ENCODE measurements around the gene ADAMTSL2. TPM values are rescaled to one million over a fixed set of nuclear protein-coding genes. Genes with fewer than 3 reads are reported as not detected.
A peak's percentile ranks its signal among the peaks of the same experiment; 100 is the strongest.

Gene ADAMTSL2
- total RNA-seq, 3 donors from 2014 or later: 0.08 to 0.14 TPM; not detected in 1

DNA sequence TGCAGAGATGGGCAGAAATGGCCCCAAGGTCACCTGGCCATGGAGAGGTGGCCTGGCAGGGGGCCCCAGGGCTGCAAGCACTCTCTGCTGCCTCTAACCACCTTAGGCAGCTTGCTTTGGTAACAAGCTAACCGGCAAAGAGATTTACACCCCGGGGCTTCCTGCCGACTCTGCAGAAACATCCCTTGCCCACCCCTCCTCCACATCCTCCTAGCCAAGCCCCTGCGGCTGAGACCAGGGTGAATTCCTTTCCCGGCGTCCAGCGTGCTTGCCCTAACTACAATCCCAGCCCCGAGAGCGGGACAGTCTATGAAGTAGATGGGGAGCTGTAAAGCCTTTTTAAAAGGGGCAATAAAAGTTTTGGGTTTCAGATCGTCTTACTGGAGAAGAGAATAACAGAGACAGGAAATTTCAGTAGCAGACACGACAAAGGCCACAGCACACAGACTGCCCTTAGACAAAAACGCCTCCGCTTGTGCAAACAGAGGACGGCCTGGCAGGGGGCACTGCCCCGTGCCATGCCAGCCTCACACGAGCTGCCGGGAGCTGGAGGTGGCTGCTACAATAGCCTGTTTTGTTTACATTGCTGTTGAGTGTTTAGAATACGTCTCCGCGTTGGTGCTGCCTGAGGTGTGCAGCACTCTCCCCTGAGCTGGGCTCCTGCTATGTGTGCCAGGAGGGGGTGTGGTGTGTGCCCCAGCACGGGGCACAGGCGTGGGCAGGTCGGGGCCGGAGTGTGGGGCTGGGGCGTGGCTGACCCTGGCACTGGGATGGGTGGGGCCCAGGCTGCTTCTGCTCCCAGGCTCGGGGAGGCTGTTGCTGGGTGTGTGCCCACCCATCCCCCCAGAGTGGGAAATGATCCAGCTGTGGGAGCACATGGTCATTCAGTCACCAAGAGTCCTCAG lies 25.1 kb upstream of the ADAMTSL2 start:
- H3K4me3 Mint-ChIP-seq: peak overlapping the region; percentile 72
- no peak for DNase-seq
- H3K36me3 Mint-ChIP-seq (ENCODE audit: insufficient read depth): no peaks in the 10 kb centered on the region
- peaks cover 19% of the 10 kb centered on the region for H3K4me1 Mint-ChIP-seq (ENCODE audit: low read depth)
- ATAC-seq: peak; percentile 41 to 58
- no peaks in the 10 kb centered on the region for H3K27me3 Mint-ChIP-seq (ENCODE audit: low read depth)
- no peaks in the 10 kb centered on the region for H3K9me3 Mint-ChIP-seq

DNA sequence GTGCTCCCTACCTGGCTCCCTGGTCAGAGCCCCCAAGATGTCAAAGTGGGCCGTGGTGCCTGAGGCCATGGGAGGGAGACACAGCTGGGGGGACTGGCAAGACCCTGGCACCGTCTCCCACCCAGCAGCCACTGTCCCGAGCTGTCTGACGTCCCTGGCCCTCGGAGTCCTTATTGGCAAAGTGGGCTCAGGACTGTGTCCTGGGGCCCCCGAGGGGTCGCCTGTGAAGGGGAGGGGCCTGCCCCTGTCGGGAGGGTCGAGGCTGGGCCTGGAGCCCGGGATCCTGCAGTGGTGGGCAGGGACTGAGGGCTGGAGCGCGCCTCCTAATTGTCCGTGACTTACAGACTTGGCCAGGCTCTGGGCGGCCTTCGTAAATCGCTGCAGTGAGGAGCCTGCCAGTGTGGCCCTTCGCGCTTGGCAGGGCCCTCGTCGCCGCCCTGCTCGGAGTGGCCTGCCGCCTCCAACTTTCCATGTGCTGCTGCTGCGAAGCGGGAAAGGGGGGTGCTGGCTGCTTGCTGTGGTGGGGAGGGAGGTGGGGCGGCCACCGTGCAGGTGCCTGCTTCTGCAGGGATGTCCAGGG lies 23.5 kb upstream of the ADAMTSL2 start:
- Mint-ChIP-seq H3K9me3 (no peaks in the 10 kb centered on the region), H3K4me3 (no peak overlapping the region)

DNA sequence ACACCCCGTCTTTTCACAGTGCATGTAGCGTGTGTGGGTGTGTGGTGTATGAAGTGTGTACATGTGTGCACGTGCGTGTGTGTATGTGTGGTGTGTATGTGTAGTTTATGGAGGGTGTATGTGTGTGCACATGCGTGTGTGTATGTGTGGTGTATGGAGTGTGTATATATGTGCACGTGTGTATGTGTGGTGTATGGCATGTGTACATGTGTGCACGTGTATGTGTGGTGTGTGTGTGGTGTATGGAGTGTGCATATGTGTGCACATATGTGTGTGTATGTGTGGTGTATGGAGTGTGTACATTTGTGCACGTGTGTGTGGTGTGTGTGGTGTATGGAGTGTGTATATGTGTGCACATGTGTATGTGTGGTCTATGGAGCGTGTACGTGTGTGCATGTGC lies 22.9 kb upstream of the ADAMTSL2 start:
- peaks cover 3% of the 10 kb centered on the region for H3K27me3 Mint-ChIP-seq (ENCODE audit: low read depth)
- H3K4me1 Mint-ChIP-seq (ENCODE audit: low read depth): peaks cover 19% of the 10 kb centered on the region
- DNase-seq: no peak
- H3K9me3 Mint-ChIP-seq: no peaks in the 10 kb centered on the region
- H3K4me3 Mint-ChIP-seq: no peak overlapping the region
- H3K36me3 Mint-ChIP-seq (ENCODE audit: insufficient read depth): no peaks in the 10 kb centered on the region
- no peak for ATAC-seq

More for the DNA sequence above, 23.5 kb upstream of the ADAMTSL2 start:
- no peaks in the 10 kb centered on the region for H3K36me3 Mint-ChIP-seq (ENCODE audit: insufficient read depth)
- H3K4me1 Mint-ChIP-seq (ENCODE audit: low read depth): peaks cover 19% of the 10 kb centered on the region
- ATAC-seq: no peak
- peaks cover 3% of the 10 kb centered on the region for H3K27me3 Mint-ChIP-seq (ENCODE audit: low read depth)
- no peak for DNase-seq

DNA sequence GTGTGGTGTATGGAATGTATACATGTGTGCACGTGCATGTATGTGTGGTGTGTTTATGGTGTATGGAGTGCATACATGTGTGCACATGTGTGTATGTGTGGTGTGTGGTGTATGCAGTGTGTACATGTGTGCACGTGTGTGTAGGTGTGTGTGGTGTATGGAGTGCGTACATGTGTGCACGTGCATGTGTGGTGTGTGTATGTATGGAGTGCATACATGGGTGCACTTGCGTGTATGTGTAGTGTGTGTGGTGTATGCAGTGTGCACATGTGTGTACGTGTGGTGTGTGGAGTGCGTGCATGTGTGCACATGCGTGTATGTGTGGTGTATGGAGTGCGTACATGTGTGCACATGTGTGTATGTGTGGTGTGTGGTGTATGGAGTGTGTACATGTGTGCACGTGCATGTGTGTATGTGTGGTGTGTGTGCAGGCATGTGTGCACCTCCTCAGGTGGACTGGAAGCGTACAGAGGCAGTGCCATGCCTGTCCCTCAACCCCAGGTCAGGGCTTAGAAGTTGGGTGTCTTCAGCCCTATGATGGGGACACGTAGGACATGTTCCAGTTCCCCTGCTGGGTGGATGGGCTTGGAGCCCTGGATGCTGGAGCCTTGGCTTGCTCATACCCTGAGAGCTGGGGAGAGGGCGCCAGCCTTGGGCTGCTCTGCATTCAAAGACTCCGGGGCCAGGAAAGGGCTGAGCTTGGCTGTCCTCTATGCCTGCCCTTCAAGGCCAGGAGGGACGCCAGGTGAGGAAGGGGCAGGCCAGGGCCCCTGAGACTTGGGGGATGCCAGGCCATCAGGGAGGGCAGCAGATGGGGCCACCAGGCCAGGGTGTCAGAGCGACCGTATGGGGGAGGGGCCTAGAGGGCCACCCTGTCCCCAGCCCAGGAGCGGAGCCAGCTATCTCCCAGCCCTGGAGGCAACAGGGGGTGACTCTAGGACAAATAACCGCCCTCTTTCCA lies 22.0 kb upstream of the ADAMTSL2 start:
- DNase-seq: no peak
- peaks cover 19% of the 10 kb centered on the region for H3K4me1 Mint-ChIP-seq (ENCODE audit: low read depth)
- no peak for ATAC-seq
- no peaks in the 10 kb centered on the region for H3K36me3 Mint-ChIP-seq (ENCODE audit: insufficient read depth)
- H3K27me3 Mint-ChIP-seq (ENCODE audit: low read depth): peaks cover 3% of the 10 kb centered on the region
- no peaks in the 10 kb centered on the region for H3K9me3 Mint-ChIP-seq
- no peak overlapping the region for H3K4me3 Mint-ChIP-seq

DNA sequence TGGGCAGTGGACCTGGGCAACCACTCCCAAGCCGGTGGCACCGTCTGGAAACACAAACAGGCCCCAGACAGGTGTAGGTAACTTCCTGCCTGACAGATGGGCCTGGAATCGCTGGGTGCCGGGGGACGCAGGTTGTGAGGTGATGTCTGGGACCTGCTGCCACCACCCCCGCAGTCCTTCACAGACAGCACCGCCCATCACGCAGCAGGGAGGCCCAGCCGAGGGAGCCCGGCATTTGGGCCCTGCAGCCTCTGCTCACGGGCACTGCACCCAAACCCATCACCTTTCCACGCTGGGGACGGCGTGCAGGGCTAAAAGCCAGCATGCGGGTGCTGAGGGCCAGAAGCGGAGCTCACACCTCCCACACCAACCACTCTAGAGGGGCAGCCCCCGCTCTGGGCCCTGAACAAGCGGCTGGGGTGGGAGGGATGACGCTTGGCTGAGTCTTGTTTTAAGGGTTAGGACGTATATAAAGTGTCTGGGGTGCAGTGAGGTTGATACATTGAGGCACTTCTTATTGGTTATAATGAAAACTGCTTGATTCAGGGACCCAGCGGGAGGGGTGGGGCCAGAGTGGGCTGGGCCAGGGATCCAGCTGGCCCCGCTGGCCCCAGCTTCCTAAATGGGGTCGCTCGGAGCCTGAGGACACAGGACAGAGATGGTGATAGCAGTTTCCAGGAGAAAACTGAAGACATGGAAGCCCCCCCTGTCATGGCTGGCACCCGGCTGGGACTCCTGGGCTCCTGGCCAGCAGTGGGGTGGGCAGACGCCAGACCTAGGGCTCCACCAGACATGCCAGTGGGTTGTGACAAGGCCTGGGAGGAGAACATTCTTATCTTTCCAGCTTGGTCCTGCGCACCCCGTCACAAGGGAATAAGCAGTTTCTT lies 21.0 kb upstream of the ADAMTSL2 start:
- no peak for ATAC-seq
- DNase-seq: no peak
- peaks cover 14% of the 10 kb centered on the region for H3K4me1 Mint-ChIP-seq (ENCODE audit: low read depth)
- H3K4me3 Mint-ChIP-seq: no peak overlapping the region
- peaks cover 3% of the 10 kb centered on the region for H3K27me3 Mint-ChIP-seq (ENCODE audit: low read depth)
- H3K9me3 Mint-ChIP-seq: no peaks in the 10 kb centered on the region
- H3K36me3 Mint-ChIP-seq (ENCODE audit: insufficient read depth): no peaks in the 10 kb centered on the region

DNA sequence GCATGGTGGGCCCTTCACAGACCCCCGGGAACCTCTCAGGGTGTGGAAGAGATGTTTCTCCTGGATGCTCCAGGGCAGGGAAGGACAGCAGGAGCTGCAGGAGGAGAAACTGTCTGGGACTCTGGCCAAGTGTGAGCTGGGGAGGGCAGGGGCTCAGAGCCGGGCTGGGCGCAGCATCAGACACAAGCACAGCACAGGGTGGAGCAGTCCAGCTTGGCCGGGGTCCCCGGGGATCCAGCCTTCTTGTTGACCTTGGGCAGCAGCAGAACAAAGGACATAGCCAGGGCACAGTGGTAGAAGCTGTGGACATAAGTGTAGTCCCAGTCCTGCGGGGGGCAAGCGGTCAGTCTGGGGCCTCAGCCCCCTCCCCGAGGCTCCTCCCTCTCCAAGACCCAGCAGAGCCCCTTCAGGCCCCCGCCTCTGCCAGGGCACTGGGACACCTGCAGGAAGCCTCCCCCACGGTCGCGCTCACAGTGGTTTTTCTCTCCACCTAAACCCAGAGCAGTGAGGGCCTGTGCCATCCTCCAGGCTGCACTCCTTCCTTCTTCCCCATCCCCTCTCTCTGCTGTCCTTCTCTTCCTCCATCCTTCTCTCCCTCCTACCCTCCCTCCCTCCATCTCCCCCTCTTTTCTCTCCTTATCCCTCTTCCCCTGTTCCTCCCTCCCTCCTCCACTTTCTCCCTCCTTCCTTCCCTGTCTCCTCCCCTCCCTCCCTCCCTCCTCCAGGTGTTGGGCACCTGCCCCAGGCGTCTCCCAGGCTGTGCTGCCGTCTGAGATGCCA lies 19.9 kb upstream of the ADAMTSL2 start:
- Mint-ChIP-seq H3K36me3 (ENCODE audit: insufficient read depth) (no peaks in the 10 kb centered on the region), H3K9me3 (no peaks in the 10 kb centered on the region), H3K4me1 (ENCODE audit: low read depth) (peaks cover 3% of the 10 kb centered on the region), H3K4me3 (no peak overlapping the region), H3K27me3 (ENCODE audit: low read depth) (peaks cover 5% of the 10 kb centered on the region)
- ATAC-seq: no peak
- DNase-seq: no peak

DNA sequence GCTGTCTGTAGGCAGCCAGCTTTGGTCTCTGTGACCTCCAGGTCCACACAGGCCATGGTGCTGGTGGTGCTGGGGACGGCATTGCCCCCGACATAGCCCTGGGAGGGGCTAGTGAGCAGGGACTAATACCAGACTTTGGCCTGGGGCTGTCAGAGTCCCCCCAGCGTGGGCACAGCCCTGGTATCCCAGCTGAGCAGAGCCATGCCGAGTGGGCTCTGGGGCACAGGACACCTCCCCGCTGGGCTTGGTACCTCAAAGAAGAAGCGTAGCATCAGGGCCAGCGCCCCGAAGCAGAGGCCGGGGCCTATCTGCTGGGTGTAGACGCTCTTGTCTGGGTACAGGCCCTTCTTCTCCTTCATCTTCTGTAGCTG lies 19.3 kb upstream of the ADAMTSL2 start:
- peaks cover 5% of the 10 kb centered on the region for H3K27me3 Mint-ChIP-seq (ENCODE audit: low read depth)
- no peaks in the 10 kb centered on the region for H3K9me3 Mint-ChIP-seq
- ATAC-seq (no peak), DNase-seq (no peak)
- H3K4me1 Mint-ChIP-seq (ENCODE audit: low read depth): no peaks in the 10 kb centered on the region
- no peak overlapping the region for H3K4me3 Mint-ChIP-seq
- H3K36me3 Mint-ChIP-seq (ENCODE audit: insufficient read depth): no peaks in the 10 kb centered on the region

DNA sequence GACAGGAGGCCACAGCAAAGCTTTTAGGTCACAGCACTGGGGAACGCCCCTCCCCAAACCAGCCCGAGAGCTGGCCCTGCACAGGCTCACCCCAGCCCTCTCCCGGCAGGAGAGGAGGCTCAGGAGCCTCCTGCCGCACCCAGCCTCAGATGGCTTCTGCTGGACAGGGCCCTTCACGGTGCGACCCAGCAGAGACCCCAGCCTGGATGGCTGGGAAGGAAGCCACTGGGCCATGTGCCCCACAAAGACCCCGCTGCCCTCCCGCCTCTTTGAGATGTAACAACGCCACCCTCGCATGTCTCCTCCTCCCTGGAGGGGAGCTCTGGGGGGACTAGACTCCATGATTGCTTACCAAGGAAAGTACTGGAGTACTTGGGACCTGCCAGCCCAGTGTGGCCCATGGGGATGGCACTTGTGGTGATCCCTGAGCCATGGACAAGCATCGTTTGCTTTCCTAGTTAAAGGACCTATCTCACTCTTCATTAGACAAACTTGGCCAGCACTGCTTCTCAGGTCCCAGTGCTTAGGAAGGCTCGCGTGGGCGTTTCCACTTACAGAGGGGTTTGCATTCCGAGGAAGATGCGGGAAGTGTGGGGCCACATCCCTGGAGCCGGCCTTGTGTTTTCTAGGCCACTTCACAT lies 18.8 kb upstream of the ADAMTSL2 start:
- no peaks in the 10 kb centered on the region for H3K4me1 Mint-ChIP-seq (ENCODE audit: low read depth)

DNA sequence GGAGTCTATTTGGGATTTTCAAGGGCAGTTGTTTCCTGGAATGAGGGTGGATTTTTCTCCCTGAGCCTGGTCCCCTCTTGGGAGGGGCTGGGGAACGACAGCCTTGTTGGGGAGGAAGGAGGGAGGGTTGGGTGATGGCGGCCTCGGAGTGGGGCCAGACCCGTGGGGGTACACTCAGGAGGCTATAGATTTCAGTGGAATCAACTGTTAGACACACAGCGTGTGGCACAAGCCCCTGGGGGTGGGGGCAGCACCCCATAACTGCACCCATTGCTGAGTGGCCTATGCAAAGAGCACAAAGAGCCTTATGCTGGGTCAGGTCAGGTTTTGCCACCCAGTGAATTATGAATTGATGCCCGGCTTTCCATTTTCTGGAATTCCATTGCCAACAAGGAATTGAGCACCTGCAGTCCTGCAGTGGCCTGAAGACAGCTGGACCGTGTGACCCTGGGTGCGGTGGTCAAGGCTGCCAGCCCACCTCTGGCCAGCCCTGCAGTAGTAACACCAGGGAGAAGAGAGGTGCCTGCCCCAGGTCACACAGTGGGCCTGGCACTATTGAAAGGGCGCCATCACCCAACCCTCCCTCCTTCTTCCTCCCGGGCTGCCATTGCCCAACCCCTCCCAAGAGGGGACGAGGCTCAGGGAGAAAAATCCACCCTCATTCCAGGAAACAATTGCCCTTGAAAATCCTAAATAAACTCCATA lies 18.1 kb upstream of the ADAMTSL2 start:
- DNase-seq (no peak), ATAC-seq (no peak)
- H3K27me3 Mint-ChIP-seq (ENCODE audit: low read depth): peaks cover 5% of the 10 kb centered on the region
- H3K4me1 Mint-ChIP-seq (ENCODE audit: low read depth): no peaks in the 10 kb centered on the region
- no peaks in the 10 kb centered on the region for H3K36me3 Mint-ChIP-seq (ENCODE audit: insufficient read depth)
- H3K4me3 Mint-ChIP-seq: no peak overlapping the region
- no peaks in the 10 kb centered on the region for H3K9me3 Mint-ChIP-seq

More for the DNA sequence above, 18.8 kb upstream of the ADAMTSL2 start:
- no peak overlapping the region for H3K4me3 Mint-ChIP-seq
- ATAC-seq: no peak
- H3K9me3 Mint-ChIP-seq: no peaks in the 10 kb centered on the region
- DNase-seq: no peak
- H3K36me3 Mint-ChIP-seq (ENCODE audit: insufficient read depth): no peaks in the 10 kb centered on the region
- H3K27me3 Mint-ChIP-seq (ENCODE audit: low read depth): peaks cover 5% of the 10 kb centered on the region

DNA sequence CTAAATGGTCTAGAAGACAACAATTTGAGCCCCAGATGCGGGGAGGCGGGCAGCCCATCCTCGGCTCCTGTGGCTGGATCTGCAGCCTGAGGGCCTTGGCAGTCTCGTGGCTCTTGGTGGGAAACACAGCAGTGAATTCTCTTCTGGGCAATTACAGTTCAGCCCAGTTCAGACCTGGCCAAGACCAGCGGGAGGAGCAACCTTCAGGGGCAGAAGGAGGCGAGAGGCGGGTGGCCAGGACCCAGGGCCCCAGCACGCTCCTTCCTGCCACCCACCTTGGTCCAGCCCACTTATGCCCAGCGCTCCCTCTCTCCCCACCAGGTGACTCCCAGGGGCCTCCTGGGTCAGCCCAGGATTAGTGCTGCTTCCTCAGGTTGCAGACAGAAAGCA lies 17.5 kb upstream of the ADAMTSL2 start:
- no peak overlapping the region for H3K4me3 Mint-ChIP-seq
- H3K27me3 Mint-ChIP-seq (ENCODE audit: low read depth): peaks cover 5% of the 10 kb centered on the region
- H3K9me3 Mint-ChIP-seq: no peaks in the 10 kb centered on the region
- H3K36me3 Mint-ChIP-seq (ENCODE audit: insufficient read depth): no peaks in the 10 kb centered on the region
- H3K4me1 Mint-ChIP-seq (ENCODE audit: low read depth): no peaks in the 10 kb centered on the region
- ATAC-seq (no peak), DNase-seq (no peak)

DNA sequence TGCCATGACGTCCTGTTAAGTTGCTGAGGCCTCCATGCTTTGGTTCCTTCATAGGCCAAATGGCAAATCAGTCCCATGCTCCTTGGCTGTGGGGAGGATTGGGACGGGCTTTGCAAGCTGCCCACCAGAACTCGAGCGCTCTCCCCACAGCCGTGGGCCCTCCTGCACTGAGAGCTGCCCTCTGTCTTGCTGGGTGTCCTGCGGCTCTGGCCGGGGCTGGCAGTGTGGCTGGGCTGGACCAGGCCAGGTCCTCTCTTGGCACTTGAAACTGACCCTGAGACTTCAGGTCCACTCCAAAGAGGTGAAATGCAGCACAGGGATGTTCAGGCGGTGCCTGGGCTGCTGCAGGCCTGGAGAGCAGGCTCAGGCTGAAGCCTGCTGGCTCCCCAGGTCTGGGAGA lies 16.8 kb upstream of the ADAMTSL2 start:
- Mint-ChIP-seq H3K36me3 (ENCODE audit: insufficient read depth) (no peaks in the 10 kb centered on the region), H3K4me3 (no peak overlapping the region), H3K9me3 (no peaks in the 10 kb centered on the region), H3K27me3 (ENCODE audit: low read depth) (peaks cover 5% of the 10 kb centered on the region), H3K4me1 (ENCODE audit: low read depth) (no peaks in the 10 kb centered on the region)
- no peak for DNase-seq
- no peak for ATAC-seq

DNA sequence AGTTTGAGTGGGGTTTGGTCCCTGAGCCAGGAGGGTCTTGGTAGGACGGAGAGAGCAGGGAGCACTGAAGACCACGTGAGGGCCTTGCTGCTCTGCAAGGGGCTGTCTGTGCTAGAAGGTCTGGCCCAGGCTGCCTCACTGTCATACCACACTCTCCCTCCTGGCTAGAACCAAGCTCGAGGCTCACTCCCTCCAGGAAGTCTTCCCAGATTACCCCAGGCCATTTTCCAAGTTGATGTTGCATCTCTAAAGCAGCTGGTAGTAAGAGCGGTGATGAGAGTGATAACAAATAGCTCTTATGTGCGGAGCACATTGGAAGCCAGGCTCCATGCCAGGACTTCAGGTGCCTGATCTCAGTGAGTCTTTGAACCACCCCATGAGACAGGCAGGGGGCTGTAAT lies 16.3 kb upstream of the ADAMTSL2 start:
- ATAC-seq (no peak), DNase-seq (no peak)
- no peaks in the 10 kb centered on the region for H3K9me3 Mint-ChIP-seq
- H3K36me3 Mint-ChIP-seq (ENCODE audit: insufficient read depth): no peaks in the 10 kb centered on the region
- peaks cover 5% of the 10 kb centered on the region for H3K27me3 Mint-ChIP-seq (ENCODE audit: low read depth)
- no peaks in the 10 kb centered on the region for H3K4me1 Mint-ChIP-seq (ENCODE audit: low read depth)
- no peak overlapping the region for H3K4me3 Mint-ChIP-seq

Measured in activated T-cell treated with anti-CD3 and anti-CD28 coated beads, Interleukin-2, amount 50 U/mL, for 4 hours (primary cell).